ENCODE measurements around the gene MEGF8. TPM values are rescaled to one million over a fixed set of nuclear protein-coding genes. Genes with fewer than 3 reads are reported as not detected.

The MEGF8 gene
- polyA plus RNA-seq, 1 donor from 2014 or later, result 21.5 TPM

GRCh38 chr19:42400404-42400803, 75.0 kb downstream of the MEGF8 start:
- H3K27ac ChIP-seq (ENCODE audit: low read length), result no peak overlapping the region
- no peaks in the 10 kb centered on the region for H4K20me1 ChIP-seq (ENCODE audit: insufficient read depth)
- H2AFZ ChIP-seq (ENCODE audit: low read depth, low read length), result no peak overlapping the region
- no peak overlapping the region for H3K4me2 ChIP-seq (ENCODE audit: low read length)
- H3K4me3 ChIP-seq (ENCODE audit: low read length), result no peak overlapping the region
- no peaks in the 10 kb centered on the region for H3K27me3 ChIP-seq (ENCODE audit: insufficient read depth, low read depth, low read length)
- no peaks in the 10 kb centered on the region for H3K9me3 ChIP-seq (ENCODE audit: low read length)
- no peaks in the 10 kb centered on the region for H3K36me3 ChIP-seq (ENCODE audit: insufficient read depth, low read length)
- TF ChIP-seq EZH2 (IDR thresholded peaks at IDR 0.05; ENCODE audit: borderline replicate concordance, insufficient read depth, low read length, poor library complexity, severe bottlenecking), result no peak
- no peak for TF ChIP-seq CTCF (IDR thresholded peaks at IDR 0.05; ENCODE audit: poor library complexity, severe bottlenecking)
- no peak for TF ChIP-seq POLR2AphosphoS5 (IDR thresholded peaks at IDR 0.05)
- H3F3A ChIP-seq (ENCODE audit: insufficient read depth, low read length, poor library complexity, severe bottlenecking), result no peaks in the 10 kb centered on the region
- no peaks in the 10 kb centered on the region for H3K9me2 ChIP-seq (ENCODE audit: insufficient read depth, low read length)
- H3K79me2 ChIP-seq (replicated peaks; ENCODE audit: insufficient read depth, low read length), result peaks cover 8% of the 10 kb centered on the region
- H3K9ac ChIP-seq (ENCODE audit: low read length), result no peak overlapping the region

- Histone ChIP-seq H3K9me3 (ENCODE audit: low read length) (no peaks in the 10 kb centered on the region), H2AFZ (ENCODE audit: low read depth, low read length) (peak overlapping the region; percentile 51), H3K4me2 (ENCODE audit: low read length) (peak overlapping the region; percentile 78), H4K20me1 (ENCODE audit: insufficient read depth) (no peaks in the 10 kb centered on the region), H3K9me2 (ENCODE audit: insufficient read depth, low read length) (no peaks in the 10 kb centered on the region), H3K4me3 (ENCODE audit: low read length) (peak overlapping the region; percentile 68), H3F3A (ENCODE audit: insufficient read depth, low read length, poor library complexity, severe bottlenecking) (no peaks in the 10 kb centered on the region), H3K27me3 (ENCODE audit: insufficient read depth, low read depth, low read length) (no peaks in the 10 kb centered on the region), H3K9ac (ENCODE audit: low read length) (peak overlapping the region; percentile 71), H3K36me3 (ENCODE audit: insufficient read depth, low read length) (no peaks in the 10 kb centered on the region), H3K79me2 (replicated peaks; ENCODE audit: insufficient read depth, low read length) (peaks cover 8% of the 10 kb centered on the region), H3K27ac (ENCODE audit: low read length) (peak overlapping the region; percentile 55)
- peak; percentile 23 for TF ChIP-seq TAF1 (IDR thresholded peaks at IDR 0.05; ENCODE audit: low read depth)
- TF ChIP-seq SMC3 (conservative IDR thresholded peaks at IDR 0.05; ENCODE audit: poor library complexity), result peak; percentile 71
- peak; percentile 69 for TF ChIP-seq POLR2AphosphoS5 (IDR thresholded peaks at IDR 0.05)
- peak; percentile 75 for TF ChIP-seq CTCF (IDR thresholded peaks at IDR 0.05; ENCODE audit: poor library complexity, severe bottlenecking)
- TF ChIP-seq MXI1 (conservative IDR thresholded peaks at IDR 0.05; ENCODE audit: poor library complexity, severe bottlenecking), result peak; percentile 79
- TF ChIP-seq RAD21 (conservative IDR thresholded peaks at IDR 0.05), result peak; percentile 60
- no peak for TF ChIP-seq EP300 (conservative IDR thresholded peaks at IDR 0.05; ENCODE audit: poor library complexity, severe bottlenecking)
- TF ChIP-seq REST (IDR thresholded peaks at IDR 0.05; ENCODE audit: borderline replicate concordance), result no peak
Measured at GRCh38 chr19:42401365-42402303, 76.2 kb downstream of the MEGF8 start.

Measured in neural cell (in vitro differentiated cells).